Endothelial cell of umbilical vein (primary cell): Measurements from ENCODE around the gene INHBC. TPM values are rescaled to one million over a fixed set of nuclear protein-coding genes. Genes with fewer than 3 reads are reported as not detected.

Source experiments
- BruUV-seq: library from RNA; stranded (reverse); fragments of 400-500 nt; replicated peaks from 2 replicates; lab custom pipeline; 2021; lab: Mats Ljungman, UMichigan
- CTCF ChIA-PET: fragments of 300-600, 350-600 bp; sonication (Branson Sonifier 250); formaldehyde crosslinking; loops from one replicate; lab custom pipeline; 2021; ENCODE audit warnings: antibody characterized with exemption, inconsistent platforms; lab: Charles Lee
- POLR2A ChIA-PET: fragments of 300-600, 350-600 bp; sonication (Branson Sonifier 250); formaldehyde crosslinking; loops from one replicate; lab custom pipeline; 2021; ENCODE audit warnings: antibody characterized with exemption, inconsistent platforms; lab: Charles Lee
- DNase-seq: peaks from one replicate; pipeline ENCODE4 v3.0.0-alpha.2; 2011; ENCODE audit warnings: low read depth, low spot score
- FAIRE-seq: peaks from 2 replicates; lab custom pipeline; 2011; peaks lifted over from hg19 to GRCh38; lab: Jason Lieb, UNC
- H2AFZ ChIP-seq: 2 replicates; pipeline ENCODE4 v1.6.0; 2012; ENCODE audit warnings: low read depth, low read length, control low read depth, inconsistent platforms
- H3K27ac ChIP-seq: 2 replicates; pipeline ENCODE4 v1.5.1; 2011; ENCODE audit warnings: low read depth, mild to moderate bottlenecking, control low read depth, low read length, moderate library complexity; ENCODE audit not compliant: insufficient read depth
- H3K27me3 ChIP-seq, 2 experiments: 2 replicates each; pipeline versions ENCODE4 v1.6.0 to v1.6.1; 2011; ENCODE audit warnings: low read length in 2 of 2, mixed read lengths in 1 of 2; ENCODE audit not compliant: control insufficient read depth in 2 of 2, insufficient read depth in 2 of 2
- H3K36me3 ChIP-seq, 2 experiments: 2 replicates in 1 of 2; 3 replicates in 1 of 2; pipeline ENCODE4 v1.5.1; 2011; ENCODE audit warnings: low read length in 2 of 2, mild to moderate bottlenecking in 1 of 2, moderate library complexity in 1 of 2; ENCODE audit not compliant: control insufficient read depth in 2 of 2, insufficient read depth in 2 of 2; ENCODE audit errors: extremely low read depth in 1 of 2
- H3K4me1 ChIP-seq: 3 replicates; pipeline ENCODE4 v1.5.1; 2011; ENCODE audit warnings: mild to moderate bottlenecking, low read length; ENCODE audit not compliant: control insufficient read depth, insufficient read depth; ENCODE audit errors: extremely low read depth
- H3K4me2 ChIP-seq: 2 replicates; pipeline ENCODE4 v1.6.1; 2011; ENCODE audit warnings: low read length, control low read depth, mixed read lengths; ENCODE audit not compliant: insufficient read depth
- H3K4me3 ChIP-seq, 3 experiments: fragments of 200-600 bp in 1 of 3; sonication (generic), shearing (Covaris generic) in 1 of 3; replicated peaks in 1 of 3; 2 replicates each; pipeline ENCODE4 v1.5.1; 2011 to 2016; ENCODE audit warnings: control low read depth in 3 of 3, low read length in 3 of 3, mild to moderate bottlenecking in 2 of 3, inconsistent platforms in 1 of 3, low read depth in 1 of 3, moderate library complexity in 1 of 3; ENCODE audit not compliant: insufficient read depth in 1 of 3
- H3K79me2 ChIP-seq: 2 replicates; pipeline ENCODE4 v1.6.0; 2012; ENCODE audit warnings: low read length, inconsistent platforms; ENCODE audit not compliant: control insufficient read depth, insufficient read depth
- H3K9ac ChIP-seq: replicated peaks from 2 replicates; pipeline ENCODE3; 2011; ENCODE audit warnings: low read length, control low read depth; ENCODE audit not compliant: insufficient read depth; ENCODE audit errors: extremely low read depth
- H3K9me1 ChIP-seq: replicated peaks from 3 replicates; pipeline ENCODE4 v1.6.0; 2011; ENCODE audit warnings: mild to moderate bottlenecking, low read length; ENCODE audit not compliant: control insufficient read depth, insufficient read depth; ENCODE audit errors: extremely low read depth
- H3K9me3 ChIP-seq: replicated peaks from 2 replicates; pipeline ENCODE4 v1.5.1; 2012; ENCODE audit warnings: low read length, inconsistent platforms; ENCODE audit not compliant: control insufficient read depth, insufficient read depth
- H4K20me1 ChIP-seq: replicated peaks from 2 replicates; pipeline ENCODE3; 2011; ENCODE audit warnings: mild to moderate bottlenecking, low read length; ENCODE audit not compliant: control insufficient read depth, insufficient read depth; ENCODE audit errors: extremely low read depth
- EZH2 ChIP-seq: IDR thresholded peaks from 2 replicates; pipeline ENCODE4 v1.6.1; 2012; ENCODE audit warnings: borderline replicate concordance, low read depth, mild to moderate bottlenecking, moderate library complexity, low read length, inconsistent platforms; ENCODE audit not compliant: severe bottlenecking
- FOS ChIP-seq: IDR thresholded peaks from 2 replicates; pipeline ENCODE4 v1.6.1; 2011; ENCODE audit warnings: mild to moderate bottlenecking, low read length, moderate library complexity, borderline replicate concordance; ENCODE audit not compliant: insufficient read depth
- GATA2 ChIP-seq: IDR thresholded peaks from 2 replicates; pipeline ENCODE4 v1.7.0; 2011; ENCODE audit warnings: low read depth, mild to moderate bottlenecking, moderate library complexity, mixed read lengths, low read length; ENCODE audit not compliant: insufficient read length, insufficient read depth
- JUN ChIP-seq: IDR thresholded peaks from 2 replicates; pipeline ENCODE4 v1.6.1; 2011; ENCODE audit warnings: borderline replicate concordance, low read depth; ENCODE audit not compliant: insufficient read length, insufficient read depth
- MYC ChIP-seq: IDR thresholded peaks from one replicate; pipeline ENCODE4 v1.6.1; 2011; ENCODE audit warnings: mild to moderate bottlenecking, low read depth, low read length
- POLR2A ChIP-seq: IDR thresholded peaks from 2 replicates; pipeline ENCODE4 v1.6.1; 2012; ENCODE audit warnings: low read depth, mild to moderate bottlenecking, control low read depth, low read length
- POLR2AphosphoS5 ChIP-seq: IDR thresholded peaks from 2 replicates; pipeline ENCODE4 v1.6.1; 2012; ENCODE audit warnings: low read depth, mild to moderate bottlenecking, control low read depth, low read length, moderate library complexity; ENCODE audit not compliant: insufficient read depth
- dilution Hi-C: fragments of 300-500 bp; cut with MboI; formaldehyde crosslinking; loops from one replicate; pipeline ENCODE4 v1.15.0; 2019; ENCODE audit warnings: low sequenced_read_pairs; ENCODE audit not compliant: extremely low pct_ligation_motif_present
- intact Hi-C: fragments of 100-400 bp; cut with micrococcal nuclease; formaldehyde crosslinking; loops from one replicate; pipeline ENCODE4 v1.10.0; 2022
- polyA plus RNA-seq, 4 experiments: library from polyadenylated mRNA; depleted of rRNA in 3 of 4; stranded (reverse) in 3 of 4; unstranded in 1 of 4; fragments of >200 nt; gene quantifications; 2 replicates each; pipeline versions ENCODE4 v1.2.1 to v1.2.3, GENCODE V29; 2011 to 2012; ENCODE audit warnings: missing spikeins in 1 of 4
- total RNA-seq: library from RNA; stranded (reverse); gene quantifications from 2 replicates; pipeline ENCODE4 v1.2.3, GENCODE V29; 2021
- TF ChIP-seq, protein P1 (sequence below): IDR thresholded peaks from 2 replicates; pipeline ENCODE4 v1.6.1; 2011; ENCODE audit not compliant: insufficient read depth, insufficient read length
- TF ChIP-seq, protein P2 (sequence below), 2 donors: IDR thresholded peaks; 1 replicate in 1 of 2; 2 replicates in 1 of 2; pipeline ENCODE4 v1.5.1; 2011; ENCODE audit warnings: low read length in 2 of 2, mild to moderate bottlenecking in 2 of 2, moderate library complexity in 2 of 2, control low read depth in 1 of 2, inconsistent platforms in 1 of 2, low read depth in 1 of 2; ENCODE audit not compliant: insufficient read depth in 1 of 2; ENCODE audit errors: extremely low read depth in 1 of 2

INHBC gene
- total and polyA plus RNA-seq, 2 donors (not counting 3 experiments of a cell fraction or from before 2014, with no cell fraction given): not detected

DNA sequence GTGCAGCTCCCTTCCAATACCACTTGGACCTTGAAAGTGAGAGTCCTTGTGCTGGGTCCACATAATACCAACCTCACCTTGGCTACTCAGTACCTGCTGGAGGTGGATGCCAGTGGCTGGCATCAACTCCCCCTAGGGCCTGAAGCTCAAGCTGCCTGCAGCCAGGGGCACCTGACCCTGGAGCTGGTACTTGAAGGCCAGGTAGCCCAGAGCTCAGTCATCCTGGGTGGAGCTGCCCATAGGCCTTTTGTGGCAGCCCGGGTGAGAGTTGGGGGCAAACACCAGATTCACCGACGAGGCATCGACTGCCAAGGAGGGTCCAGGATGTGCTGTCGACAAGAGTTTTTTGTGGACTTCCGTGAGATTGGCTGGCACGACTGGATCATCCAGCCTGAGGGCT lies 14.8 kb downstream of the INHBC start:
- no peak for DNase-seq
- no peak overlapping the region for H3K9ac ChIP-seq
- H3K36me3 ChIP-seq: no peaks in the 10 kb centered on the region
- ChIA-PET CTCF (interaction anchor here (1.3 to 7.9 kb wide), 2 partner anchors 14 to 142 kb away, joined by 3 to 394 read pairs; no protein-coding TSS in a partner anchor), POLR2A (no interaction called here)
- intact Hi-C loops (no loop called here), dilution Hi-C loops (no loop called here)
- no peak overlapping the region for H3K27ac ChIP-seq
- FAIRE-seq: no peak
- no peak overlapping the region for H3K4me3 ChIP-seq
- H4K20me1 ChIP-seq: no peaks in the 10 kb centered on the region
- no peaks in the 10 kb centered on the region for H3K27me3 ChIP-seq
- no peaks in the 10 kb centered on the region for H3K9me1 ChIP-seq
- peaks cover 3% of the 10 kb centered on the region for H3K4me1 ChIP-seq
- H3K9me3 ChIP-seq: no peaks in the 10 kb centered on the region
- TF ChIP-seq MYC (no peak), POLR2A (no peak), EZH2 (no peak), FOS (no peak), JUN (no peak), GATA2 (no peak), POLR2AphosphoS5 (no peak)
- TF ChIP-seq, protein P1, sequence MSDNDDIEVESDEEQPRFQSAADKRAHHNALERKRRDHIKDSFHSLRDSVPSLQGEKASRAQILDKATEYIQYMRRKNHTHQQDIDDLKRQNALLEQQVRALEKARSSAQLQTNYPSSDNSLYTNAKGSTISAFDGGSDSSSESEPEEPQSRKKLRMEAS: no peak
- TF ChIP-seq, protein P2, sequence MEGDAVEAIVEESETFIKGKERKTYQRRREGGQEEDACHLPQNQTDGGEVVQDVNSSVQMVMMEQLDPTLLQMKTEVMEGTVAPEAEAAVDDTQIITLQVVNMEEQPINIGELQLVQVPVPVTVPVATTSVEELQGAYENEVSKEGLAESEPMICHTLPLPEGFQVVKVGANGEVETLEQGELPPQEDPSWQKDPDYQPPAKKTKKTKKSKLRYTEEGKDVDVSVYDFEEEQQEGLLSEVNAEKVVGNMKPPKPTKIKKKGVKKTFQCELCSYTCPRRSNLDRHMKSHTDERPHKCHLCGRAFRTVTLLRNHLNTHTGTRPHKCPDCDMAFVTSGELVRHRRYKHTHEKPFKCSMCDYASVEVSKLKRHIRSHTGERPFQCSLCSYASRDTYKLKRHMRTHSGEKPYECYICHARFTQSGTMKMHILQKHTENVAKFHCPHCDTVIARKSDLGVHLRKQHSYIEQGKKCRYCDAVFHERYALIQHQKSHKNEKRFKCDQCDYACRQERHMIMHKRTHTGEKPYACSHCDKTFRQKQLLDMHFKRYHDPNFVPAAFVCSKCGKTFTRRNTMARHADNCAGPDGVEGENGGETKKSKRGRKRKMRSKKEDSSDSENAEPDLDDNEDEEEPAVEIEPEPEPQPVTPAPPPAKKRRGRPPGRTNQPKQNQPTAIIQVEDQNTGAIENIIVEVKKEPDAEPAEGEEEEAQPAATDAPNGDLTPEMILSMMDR (IDR thresholded peaks at IDR 0.05; ENCODE audit: extremely low read depth in 1 of 2, insufficient read depth in 1 of 2, low read depth in 1 of 2, low read length in 2 of 2): no peak
- no peak overlapping the region for H2AFZ ChIP-seq
- no peak overlapping the region for H3K4me2 ChIP-seq
- no peaks in the 10 kb centered on the region for H3K79me2 ChIP-seq
- no TSS peak for BruUV-seq
